Dermis microvascular lymphatic vessel endothelial cell (primary cell): Measurements from ENCODE around the gene IRAK3. TPM values are rescaled to one million over a fixed set of nuclear protein-coding genes. Genes with fewer than 3 reads are reported as not detected.

ENCODE experiments used
- DNase-seq, 2 donors: peaks; one replicate each; pipeline versions ENCODE4 v3.0.0 to v3.0.0-alpha.2; 2010; ENCODE audit warnings: low read depth in 2 of 2
- total RNA-seq: library from RNA; depleted of rRNA; stranded (reverse); fragments of >200 nt; gene quantifications from 2 replicates; pipeline ENCODE4 v1.2.1, GENCODE V29; 2014

Gene IRAK3, protein sequence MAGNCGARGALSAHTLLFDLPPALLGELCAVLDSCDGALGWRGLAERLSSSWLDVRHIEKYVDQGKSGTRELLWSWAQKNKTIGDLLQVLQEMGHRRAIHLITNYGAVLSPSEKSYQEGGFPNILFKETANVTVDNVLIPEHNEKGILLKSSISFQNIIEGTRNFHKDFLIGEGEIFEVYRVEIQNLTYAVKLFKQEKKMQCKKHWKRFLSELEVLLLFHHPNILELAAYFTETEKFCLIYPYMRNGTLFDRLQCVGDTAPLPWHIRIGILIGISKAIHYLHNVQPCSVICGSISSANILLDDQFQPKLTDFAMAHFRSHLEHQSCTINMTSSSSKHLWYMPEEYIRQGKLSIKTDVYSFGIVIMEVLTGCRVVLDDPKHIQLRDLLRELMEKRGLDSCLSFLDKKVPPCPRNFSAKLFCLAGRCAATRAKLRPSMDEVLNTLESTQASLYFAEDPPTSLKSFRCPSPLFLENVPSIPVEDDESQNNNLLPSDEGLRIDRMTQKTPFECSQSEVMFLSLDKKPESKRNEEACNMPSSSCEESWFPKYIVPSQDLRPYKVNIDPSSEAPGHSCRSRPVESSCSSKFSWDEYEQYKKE
- 9.5 and 14.5 TPM in 2 replicates for total RNA-seq

DNA sequence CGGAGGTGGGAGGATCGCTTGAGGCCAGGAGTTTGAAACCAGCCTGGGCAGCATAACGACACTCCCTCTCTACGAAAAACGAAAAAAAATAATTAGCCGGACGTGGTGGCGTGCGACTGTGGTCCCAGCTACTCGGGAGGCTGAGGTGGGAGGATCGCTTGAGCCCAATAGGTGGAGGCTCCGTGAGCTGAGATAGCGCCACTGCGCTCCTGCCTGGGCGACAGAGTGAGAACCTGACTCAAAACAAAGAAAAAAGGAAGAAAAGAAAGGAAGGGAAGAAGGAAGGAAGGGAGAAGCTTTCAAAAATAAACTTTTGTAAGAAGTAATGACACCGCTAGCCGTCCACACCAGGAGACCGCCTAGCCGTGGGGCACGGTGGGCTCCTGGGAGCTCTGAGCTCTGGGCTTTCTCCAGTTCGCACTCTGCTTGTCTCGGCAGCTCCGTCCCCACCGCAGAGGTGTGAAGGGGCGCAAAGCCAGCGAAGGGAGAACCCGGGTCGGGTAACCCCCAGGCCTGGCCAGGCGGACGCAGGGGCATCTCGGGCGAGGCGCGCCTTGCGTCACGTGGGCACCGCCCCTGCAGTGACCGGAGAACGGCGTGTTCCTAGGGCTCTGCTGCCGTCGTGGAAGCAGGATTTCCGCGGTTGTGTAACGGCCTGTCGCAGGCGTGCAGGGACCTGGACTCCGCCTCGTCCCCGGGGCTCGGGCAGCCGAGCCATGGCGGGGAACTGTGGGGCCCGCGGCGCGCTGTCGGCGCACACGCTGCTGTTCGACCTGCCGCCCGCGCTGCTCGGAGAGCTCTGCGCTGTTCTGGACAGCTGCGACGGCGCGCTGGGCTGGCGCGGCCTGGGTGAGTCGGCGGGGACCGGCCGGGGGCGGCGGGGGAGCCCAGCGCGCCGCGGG is at the start of gene IRAK3:
Gene IRAK3, plus strand, starts transcription at position 631 of the 902 bp plus-strand sequence. Its CDS starts 86 bp downstream, at position 717.
- DNase-seq, result peak; percentile 65 to 72

DNA sequence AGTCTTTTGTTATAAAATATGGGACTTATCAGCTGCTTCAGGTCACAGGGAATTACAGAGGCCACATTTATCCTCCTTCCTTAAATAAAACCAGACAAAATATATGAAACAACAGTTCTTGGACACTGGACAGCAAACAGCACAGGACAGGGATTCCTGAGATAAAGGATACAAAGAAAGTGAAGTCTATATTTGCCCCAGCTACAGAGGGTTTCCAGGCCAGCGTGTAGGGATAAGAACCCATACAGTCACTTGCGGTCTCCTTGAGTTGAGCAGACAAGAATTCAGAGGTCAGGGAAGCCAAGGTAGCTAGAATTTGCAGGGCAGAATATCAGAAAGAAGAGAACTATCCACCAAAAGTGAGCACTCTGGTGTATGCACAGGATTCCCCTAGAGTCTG is 49.7 kb upstream of the IRAK3 start:
- DNase-seq, result no peak

DNA sequence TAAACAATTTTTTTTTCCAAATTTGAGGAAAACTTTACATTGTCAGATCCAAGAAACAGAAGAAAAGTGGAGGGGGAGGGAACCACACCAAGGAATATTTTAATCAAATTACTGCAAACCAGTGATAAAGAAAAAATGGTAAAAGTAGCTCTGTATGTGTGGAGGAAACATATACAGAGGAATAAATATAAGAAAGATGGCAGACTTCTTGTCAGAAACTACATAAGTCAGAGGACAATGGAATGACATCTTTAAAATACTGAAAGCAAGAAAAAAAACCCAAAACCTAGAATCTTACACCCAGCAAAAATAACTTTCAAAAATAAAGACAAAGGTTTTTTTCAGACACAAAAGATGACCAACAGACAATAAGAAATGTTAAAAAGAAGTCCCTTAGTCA is 48.3 kb upstream of the IRAK3 start:
- DNase-seq, result no peak

GRCh38 chr12:66141299-66141698 is 47.7 kb upstream of the IRAK3 start:
- no peak for DNase-seq

- DNase-seq, result no peak
These were observed 46.2 kb upstream of the IRAK3 start for GRCh38 chr12:66142826-66143225.

GRCh38 chr12:66143868-66144267 is 45.1 kb upstream of the IRAK3 start:
- DNase-seq, result no peak

GRCh38 chr12:66144791-66145754 is 43.9 kb upstream of the IRAK3 start:
- peak; percentile 87 to 89 for DNase-seq

DNA sequence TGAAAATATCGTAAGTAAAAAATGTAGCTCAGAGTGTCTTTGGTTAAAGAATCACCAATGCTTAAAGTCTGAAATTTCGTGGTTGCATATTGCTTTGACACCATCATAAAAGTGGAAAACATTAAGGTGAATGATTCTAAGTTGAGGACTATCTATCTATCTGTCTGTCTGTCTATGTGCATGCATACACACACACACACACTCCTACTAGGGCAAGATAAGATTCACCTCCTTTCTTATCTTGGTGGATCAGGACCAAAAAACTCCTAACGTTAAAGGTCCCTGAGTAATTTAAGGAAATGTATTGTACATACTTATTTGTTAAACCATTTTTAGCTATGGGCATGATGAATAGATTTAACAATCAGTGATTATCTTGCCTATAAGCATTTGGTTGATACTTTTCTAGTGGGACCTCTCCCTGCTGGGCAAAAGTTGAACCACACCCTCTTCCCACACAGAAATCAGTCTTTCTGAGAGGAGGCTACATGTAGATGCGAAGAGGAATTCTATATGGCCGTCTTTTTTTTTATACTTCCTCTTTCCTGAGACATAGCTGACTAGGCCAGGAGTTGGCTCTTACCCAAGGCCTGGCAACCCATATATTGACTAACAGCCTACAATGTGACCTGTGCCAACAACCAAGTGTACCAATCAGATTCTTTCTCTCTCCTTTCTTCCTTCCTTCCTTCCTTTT is 39.2 kb upstream of the IRAK3 start:
- peak in 1 of 2 donors; percentile 28 for DNase-seq

- no peak for DNase-seq
These were observed 36.3 kb upstream of the IRAK3 start for GRCh38 chr12:66152732-66153131.

GRCh38 chr12:66154776-66155175 is 34.2 kb upstream of the IRAK3 start:
- DNase-seq, result no peak

GRCh38 chr12:66156654-66157053 is 32.4 kb upstream of the IRAK3 start:
- DNase-seq, result no peak

DNA sequence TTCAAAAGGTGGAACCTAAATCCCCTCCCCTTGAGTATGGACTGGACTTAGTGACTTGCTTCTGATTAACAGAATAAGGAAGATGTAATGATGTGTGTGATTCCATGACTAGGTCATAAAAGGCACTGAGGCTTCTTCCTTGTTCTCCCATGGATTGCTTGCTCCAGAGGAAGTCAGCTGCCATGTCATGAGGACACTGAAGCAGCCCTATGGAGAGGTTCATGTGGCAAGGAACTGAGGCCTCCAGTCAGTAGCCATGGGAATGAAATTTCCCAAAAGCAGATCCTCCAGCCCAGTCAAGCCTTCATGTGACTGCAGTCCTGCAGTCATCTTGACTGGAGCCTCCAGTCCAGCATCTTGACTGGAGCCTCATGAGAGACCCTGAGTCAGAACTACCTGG is 29.9 kb upstream of the IRAK3 start:
- no peak for DNase-seq

DNA sequence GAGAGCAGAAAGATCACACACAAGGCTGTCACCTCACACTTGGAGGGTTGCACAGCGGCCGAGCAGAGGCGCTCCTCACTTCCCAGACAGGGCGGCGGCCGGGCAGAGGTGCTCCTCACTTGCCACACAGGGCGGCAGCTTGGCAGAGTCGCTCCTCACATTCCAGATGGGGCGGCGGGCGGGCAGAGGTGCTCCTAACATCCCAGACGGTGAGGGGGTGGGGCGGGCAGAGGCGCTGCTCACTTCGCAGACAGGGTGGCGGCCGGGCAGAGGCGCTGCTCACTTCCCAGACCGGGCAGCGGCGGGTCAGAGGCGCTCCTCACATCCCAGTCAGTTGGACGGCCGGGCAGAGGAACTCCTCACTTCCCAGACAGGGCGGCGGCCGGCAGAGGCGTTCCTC is 28.3 kb upstream of the IRAK3 start:
- DNase-seq, result no peak

- DNase-seq, result no peak
These were observed 26.3 kb upstream of the IRAK3 start for GRCh38 chr12:66162701-66163100.

- DNase-seq, result no peak
These were observed 25.7 kb upstream of the IRAK3 start for GRCh38 chr12:66163289-66163688.

DNA sequence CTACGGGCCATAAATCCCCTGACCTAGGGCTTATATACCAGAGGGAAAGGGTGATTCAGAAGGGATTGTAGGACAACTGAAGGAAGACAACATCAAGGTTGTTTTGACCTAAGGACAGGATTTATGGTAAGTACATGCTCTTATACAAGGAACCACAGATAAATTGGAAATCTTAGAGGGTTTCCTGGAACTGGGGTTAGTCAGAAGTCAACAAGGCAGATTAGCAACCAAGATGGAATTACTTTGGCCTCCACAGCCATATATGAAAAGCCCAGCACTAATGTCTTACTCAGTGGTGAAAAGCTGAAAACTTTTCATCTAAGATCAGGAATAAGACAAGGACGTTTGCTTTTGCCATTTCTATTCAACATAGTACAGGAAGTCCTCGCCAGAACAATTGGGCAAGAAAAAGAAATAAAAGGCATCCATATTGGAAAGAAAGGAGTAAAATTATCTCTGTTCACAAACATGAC is 24.6 kb upstream of the IRAK3 start:
- no peak for DNase-seq

DNA sequence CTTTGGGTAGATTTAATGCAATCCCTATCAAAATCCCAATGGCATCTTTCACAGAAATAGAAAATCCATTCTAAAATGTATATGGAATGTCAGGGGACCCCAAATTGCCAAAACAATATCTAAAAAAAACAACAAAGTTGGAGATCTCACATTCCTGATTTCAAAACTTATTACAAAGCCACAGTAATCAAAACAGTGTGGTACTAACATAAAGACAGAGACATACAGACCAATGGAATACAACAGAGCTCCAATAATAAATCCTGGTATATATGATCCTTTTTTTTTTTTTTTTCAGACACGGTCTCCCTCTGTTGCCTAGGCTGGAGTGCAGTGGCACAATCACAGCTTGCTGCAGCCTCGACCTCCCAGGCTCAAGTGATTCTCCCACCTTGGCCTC is 23.9 kb upstream of the IRAK3 start:
- DNase-seq, result no peak

DNA sequence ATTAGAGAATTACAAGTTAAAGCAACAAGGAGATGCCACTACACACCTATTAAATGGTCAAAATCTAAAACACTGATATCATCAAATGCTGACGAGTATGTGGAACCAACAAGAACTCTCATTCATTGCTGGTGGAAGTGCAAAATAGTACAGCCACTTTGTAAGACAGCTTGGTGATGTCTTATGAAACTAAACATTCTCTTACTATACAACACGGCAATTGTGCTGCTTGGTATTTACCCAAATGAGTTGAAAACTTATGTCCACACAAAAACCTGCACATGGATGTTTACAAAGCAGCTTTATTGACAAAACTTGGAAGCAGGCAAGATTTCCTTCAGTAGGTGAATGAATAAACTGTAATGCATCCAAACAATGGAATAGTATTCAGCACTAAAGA is 22.5 kb upstream of the IRAK3 start:
- no peak for DNase-seq

GRCh38 chr12:66168410-66168809 is 20.6 kb upstream of the IRAK3 start:
- no peak for DNase-seq
